DMS114 treated with DMSO at 0.1 percent for 48 hours (cell line): ENCODE data around the gene ATP6V0E1.

ENCODE experiments used
- DNase-seq: peaks from one replicate; lab custom pipeline; 2025; ENCODE audit not compliant: unreplicated experiment; lab: John Stamatoyannopoulos, UW

The ATP6V0E1 gene

DNA sequence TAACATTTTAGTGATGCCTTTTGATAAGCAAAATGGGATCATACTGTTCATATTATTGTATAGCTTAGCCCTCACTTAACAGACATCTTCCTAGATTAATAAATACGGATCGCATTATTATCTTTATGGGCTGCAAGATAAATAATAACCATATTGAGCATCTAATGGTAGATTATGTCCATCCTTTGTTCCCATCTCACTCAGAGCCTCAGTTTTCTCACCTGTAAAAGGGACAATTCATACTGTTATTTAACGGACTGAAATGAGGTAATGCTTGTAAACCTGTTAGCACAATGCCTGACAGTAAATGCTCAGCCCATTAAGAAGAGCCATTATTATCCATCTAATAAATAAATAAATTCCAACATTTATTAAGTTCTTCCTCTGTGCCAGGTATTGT, 27.3 kb upstream of the ATP6V0E1 start:
- no peak for DNase-seq

DNA sequence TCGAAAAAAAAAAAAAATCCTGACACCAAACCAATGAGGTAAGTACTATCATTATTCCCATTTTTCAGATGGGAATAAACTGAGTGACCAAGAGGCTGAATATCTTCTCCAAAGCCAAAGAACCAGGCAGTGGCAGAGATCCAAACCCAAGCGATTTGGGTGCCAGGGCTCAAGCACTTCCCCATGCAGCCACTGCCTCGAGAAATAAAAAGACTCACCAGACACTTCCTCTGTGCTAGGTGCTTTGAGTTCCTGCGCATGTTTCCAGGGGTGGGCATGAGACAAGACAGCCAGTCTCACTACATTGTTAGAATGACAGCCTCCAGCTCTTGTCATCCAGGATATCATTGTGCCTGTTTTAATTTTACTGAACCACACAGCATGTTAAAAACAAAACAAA, 26.6 kb upstream of the ATP6V0E1 start:
- no peak for DNase-seq

DNA sequence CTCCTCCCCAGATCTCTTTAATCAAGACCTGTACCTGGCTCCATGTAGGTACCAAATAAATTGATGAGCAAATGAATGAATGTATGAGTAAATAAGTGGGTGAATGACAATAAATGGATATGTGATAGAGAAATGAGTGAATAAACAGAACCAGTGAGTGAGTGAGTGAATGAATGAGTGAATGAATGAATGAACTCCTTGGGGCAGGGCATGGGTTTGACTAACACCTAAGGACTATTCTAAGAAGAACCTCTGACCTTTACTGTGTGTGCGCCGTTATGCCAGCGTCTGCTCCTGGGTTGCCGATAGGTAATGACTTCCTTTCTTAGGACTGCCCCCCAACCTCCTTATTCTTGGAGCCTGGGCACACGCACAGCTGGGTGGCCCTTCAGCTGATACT, 26.1 kb upstream of the ATP6V0E1 start:
- DNase-seq = no peak

DNA sequence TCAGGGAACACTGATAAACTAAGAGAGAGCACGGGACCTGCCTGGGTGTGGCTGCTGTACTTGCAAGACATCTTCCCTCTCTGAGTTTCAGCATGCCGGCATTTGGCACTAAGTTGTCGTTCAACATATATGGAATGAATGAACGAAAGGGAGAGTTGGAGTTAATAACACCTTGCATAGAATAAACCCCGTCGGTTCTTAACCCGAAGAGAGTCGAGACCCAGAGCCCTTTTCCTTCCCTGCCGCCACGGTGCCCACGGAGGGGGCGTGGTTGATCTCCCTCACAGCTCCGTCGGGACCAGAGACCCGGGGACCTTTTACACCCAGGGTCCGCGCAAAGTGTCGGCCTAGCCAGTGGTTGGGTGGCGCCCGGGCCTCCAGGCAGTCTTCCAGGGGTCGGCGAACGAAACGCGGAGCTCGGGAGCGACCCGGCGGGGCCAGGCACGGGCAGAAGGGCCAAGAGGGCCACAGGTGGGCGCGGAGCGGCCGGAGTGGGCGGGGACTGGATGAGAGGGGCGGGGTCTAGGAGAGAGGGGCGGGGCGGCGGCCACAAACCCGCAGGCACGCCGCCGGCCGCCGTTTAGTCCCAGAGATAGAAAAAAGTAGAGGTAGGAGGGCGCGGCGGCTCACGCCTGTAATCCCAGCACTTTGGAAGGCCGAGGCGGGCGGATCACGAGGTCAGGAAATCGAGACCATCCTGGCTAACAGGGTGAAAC, 25.1 kb upstream of the ATP6V0E1 start:
- peak; percentile 39 for DNase-seq

DNA sequence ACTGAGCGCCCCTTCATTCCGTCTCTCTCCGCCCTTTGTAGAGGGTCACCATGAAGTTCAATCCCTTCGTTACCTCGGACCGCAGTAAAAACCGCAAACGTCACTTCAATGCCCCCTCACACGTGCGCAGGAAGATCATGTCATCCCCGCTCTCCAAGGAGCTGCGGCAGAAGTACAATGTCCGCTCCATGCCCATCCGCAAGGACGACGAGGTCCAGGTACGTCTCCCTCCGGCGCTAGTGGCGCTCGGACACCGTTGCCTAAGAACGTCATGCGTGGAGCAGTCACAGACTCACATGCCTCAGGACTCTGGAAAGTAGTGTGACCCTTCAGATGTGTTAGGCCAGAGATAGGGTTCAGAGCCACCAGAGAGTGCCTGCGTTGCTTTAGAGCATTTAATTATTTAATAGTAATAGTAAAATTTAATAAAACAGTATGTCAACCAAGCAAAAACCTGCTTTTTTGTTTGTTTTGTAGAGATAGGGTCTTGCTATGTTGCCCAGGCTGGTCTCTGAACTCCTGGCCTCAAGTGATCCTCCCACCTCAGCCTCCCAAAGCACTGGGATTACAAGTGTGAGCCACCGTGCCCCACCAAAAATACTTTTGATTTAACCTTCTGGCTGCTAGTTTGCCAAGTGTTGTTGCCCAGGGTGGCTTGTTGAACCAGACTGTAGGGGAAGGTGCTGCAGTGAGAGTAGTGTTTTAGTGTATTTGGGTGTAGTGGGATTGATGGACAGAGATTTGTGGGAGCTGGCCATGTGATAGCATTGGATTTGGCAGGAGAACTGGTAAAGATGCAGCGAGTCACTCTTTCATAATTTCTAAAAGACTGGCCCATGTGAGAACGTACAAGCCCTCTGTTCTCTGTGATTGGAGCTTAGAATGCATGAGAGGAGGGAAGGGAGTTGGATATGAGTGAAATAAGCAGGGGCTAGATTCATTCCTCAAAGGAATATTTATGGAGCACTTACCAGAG, 23.5 kb upstream of the ATP6V0E1 start:
- DNase-seq = no peak

DNA sequence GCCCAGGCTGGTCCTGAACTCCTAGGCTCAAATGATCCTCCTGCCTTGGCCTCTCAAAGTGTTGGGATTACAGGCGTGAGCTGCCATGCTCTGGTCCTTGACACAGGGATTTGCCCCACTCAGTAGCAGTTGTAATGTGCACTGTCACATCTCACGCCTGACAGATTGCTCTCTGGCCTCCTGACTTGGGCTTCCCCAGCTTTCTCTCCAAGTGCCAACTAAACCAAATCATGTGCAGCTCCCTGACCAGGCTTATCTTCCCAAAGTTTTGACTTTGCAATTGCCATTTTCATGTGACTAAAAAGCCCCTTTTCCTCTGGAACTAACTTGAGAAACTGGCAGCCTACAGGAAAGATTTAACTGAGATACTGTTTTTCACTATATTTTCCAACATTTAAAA, 13.7 kb upstream of the ATP6V0E1 start:
- no peak for DNase-seq

DNA sequence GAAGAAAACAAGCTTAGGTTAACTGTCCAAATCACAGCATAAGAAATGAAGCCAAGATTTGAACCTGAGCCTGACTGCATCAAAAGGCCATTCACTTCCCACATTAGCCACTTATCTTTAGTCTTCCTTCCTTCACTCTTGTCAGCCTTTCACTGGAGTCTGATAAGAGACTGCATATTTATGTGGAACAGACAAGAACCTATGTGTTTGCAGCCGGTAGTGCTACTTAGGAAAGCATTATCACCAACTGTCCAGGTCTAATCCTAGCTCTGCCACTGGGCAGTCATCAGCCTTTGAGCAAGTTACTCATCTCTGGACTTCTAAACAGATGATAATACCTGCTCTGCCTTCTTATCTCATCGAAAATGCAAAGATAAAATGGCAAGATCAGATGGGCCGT, 12.1 kb upstream of the ATP6V0E1 start:
- DNase-seq = no peak

DNA sequence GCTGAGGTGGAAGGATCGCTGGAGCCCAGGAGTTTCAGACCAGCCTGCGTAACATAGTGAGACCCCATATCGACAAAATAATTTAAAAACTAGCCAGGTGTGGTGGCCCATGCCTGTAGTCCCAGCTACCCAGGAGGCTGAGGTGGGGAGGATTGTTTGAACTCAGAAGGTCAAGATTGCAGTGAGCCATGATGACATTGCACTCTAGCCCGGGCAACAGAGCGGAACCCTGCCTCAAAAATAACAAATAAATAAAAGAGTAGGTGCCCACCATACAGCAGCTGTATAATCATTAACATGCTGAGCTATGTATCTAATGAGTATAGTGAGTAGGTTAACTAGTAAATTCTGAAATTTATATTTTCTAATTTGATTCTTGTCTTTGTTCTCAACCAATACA, 11.0 kb upstream of the ATP6V0E1 start:
- DNase-seq = no peak

DNA sequence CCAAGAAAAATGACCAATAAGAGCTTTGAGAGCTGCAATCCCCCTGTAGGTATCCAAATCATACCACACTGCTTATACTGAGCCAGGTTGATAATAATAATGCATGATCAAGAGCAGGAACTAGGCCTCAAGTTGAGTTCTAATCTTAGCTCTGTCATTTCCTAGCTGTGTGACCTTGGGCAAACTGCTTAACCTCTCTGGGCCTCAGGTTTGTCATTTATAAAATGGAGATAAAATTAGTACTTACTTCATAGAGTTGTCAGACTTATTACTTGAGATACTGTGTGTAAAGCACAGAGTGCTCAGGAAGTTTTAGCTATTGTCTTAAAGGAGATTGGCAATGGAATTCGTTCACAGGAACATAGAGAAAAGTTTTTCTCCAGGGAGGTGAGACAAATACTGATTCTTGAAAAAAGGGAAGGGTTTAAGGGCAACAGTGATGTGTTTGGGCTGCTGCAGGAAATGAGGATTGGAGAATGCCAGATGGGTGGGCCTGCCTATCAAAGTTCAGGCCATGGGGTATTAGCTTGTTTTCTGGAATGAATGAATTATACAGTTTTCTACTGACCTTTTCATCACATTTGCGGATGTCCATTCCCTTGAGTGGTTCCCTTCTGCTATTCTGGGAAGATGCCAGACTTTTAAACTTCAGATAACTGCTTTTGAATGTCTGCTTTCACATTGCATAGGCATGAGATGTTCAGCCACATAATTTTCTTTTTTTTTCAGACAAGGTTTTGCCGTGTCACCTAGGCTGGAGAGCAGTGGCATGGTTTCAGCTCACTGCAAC, 10.2 kb upstream of the ATP6V0E1 start:
- no peak for DNase-seq

DNA sequence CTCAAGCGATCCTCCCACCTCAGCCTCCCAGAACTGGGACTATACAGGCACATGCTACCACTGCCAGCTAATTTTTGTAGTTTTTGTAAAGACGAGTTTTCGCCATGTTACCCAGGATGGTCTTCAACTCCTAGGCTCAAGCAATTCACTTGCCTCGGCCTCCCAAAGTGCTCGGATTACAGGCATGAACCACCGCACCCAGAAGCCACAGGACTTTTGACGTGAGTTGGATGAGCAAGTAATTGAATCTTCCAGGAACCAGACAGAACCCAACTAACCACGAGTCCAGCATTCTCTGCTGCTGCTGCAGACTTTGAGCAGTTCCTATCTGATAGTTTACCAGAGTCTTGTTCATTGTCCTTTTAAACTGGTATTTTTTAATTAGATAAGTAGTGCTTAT, 9.6 kb upstream of the ATP6V0E1 start:
- no peak for DNase-seq

DNA sequence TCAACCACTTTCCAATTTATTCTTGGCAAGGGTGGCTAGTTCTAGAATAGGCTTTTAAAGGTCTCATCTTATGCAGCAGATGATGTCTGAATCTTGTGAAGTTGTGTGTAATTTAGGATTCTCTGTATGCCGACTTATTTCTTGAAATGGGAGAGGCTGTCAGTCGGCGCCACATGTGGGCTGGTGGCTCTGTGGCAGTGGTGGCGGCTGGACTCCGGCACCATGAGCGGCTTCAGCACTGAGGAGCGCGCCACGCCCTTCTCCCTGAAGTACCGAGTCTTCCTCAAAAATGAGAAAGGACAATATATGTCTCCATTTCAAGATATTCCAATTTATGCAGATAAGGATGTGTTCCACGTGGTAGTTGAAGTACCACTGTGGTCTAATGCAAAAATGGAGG, 8.3 kb upstream of the ATP6V0E1 start:
- DNase-seq = no peak

DNA sequence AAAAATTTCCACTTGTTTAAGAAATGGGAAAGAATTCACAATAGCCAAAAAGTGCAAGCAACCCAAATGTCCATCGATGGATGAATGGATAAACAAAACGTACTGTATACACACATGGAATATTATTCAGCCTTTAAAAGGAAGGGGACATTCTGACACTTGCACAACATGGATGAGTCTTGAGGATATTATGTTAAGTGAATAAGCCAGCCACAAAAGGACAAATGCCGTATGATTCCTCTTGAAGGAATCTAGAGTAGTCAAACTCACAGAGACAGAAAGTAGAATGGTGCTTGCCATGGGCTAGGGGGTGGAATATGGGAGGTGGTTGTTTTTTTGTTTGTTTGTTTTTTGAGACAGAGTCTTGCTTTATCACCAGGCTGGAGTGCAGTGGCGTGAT, 3.8 kb upstream of the ATP6V0E1 start:
- DNase-seq = no peak

DNA sequence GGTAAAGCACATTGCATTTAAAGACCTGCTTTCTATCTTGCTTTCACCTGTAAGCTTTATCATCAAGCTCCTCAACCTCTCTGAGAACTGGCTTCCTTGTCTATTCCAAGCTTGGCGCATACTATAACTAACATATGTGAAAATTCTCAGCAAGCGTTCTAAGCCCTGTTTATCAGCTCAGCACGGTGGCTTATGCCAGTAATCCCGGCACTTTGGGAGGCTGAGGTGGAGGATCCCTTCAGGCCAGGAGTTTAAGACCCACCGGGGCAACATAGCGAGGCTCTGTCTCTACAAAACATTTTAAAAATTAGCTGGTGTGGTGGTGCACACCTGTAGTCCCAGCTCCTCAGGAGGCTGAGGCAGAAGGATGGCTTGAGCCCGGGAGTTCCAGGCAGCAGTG, 1.6 kb upstream of the ATP6V0E1 start:
- DNase-seq = no peak

DNA sequence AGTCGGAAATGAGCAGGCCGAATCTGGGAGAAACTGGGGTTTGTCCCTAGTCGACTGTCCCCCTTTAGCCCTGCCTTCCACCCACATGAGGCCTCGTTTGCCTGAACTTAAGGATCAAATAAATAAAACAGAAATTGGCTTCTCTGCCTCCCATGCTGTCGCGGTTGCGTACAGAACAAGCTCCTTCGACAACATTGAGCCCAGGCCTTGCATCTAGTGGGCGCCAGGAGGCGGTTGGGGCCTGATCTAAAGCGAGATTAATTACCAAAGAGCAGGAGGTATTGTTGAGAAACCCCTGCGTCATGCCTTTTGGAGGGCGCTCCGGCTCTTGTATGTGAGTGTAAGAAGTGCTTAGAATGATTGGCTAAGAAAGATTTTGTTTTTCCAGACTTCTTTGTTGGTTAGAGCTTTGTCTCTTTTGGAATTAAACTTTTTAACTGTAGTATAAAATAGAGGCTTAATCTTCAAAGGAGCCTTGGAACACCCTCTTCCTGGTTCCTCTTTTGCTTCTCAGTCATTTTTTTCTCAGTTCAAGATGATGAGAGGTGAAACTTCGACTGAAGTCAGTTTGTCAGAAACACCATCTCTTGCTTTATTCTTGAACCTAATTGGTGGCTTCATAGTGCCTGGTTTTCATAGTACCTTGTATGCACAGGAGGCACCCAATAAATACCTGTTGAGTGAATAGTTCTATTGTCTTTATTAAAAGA, 828 bp downstream of the ATP6V0E1 start:
- peak; percentile 64 for DNase-seq

DNA sequence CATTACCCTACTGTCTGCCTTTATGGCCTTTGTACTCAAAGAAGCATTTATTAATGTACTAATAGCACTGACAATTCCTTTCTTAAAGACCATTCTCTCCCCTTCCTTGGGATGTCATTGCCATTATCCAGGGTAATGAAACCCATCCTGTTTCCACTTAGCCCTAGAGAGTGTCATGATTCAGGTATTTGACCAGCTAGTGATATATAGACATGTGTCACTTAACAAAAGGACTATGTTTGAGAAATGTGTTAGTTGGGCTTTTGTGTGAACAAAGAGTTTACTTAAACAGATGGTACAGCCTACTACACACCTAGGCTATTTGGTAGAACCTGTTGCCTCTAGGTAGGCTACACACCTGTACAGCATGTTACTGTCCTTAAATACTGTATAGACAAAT, 2.0 kb downstream of the ATP6V0E1 start:
- no peak for DNase-seq

DNA sequence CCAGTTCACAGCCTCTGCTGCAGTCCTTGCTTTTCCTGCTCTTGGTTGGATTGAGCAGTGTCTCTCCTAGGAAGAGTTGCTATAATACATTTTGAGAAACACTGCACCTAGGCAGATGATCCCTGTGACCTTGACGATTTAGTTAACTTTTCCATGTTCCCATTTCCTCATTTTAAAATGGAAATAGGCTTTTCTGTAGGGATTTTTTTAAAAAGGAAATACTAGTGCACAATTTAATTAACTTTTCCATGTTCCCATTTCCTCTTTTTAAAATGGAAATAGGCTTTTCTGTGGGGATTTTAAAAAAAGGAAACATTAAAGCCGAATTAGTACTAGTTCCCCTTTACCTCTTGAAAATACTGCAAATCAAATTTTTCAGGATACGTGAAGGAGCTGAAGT, 4.7 kb downstream of the ATP6V0E1 start:
- no peak for DNase-seq

DNA sequence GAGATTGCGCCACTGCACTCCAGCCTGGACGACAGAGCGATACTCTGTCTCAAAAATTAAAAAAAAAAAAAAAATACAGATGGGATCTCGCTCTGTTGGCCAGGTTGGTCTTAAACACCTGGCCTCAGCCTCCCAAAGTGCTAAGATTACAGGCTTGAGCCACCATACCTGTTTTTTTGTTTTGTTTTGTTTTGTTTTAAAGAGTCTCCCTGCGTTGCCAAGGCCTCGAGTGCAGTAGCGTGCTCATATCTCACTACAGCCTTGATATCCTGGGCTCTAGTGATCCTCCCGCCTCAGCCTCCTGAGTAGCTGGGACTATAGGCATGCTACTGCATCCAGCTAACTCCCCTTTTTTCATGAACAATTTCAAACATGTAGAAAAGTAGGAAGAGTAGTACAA, 7.2 kb downstream of the ATP6V0E1 start:
- DNase-seq = no peak

DNA sequence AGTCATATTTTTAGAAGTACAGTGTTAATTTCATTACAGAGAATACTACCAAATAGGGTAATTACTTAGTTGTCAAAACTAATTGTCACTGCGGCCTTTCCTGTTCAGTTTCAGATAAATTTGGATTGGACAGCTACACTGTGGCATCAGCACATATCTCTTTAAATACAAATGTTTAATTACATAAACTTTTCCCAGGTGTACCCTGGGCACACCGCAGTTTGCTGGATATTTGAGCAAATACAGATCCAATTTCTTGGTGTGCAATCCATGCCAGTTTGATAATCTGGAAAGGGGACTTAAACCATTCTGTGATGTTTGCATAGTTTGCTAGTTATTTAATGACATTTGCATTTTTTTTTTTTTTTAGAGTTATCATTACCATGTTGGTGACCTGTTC, 10.8 kb downstream of the ATP6V0E1 start:
- DNase-seq = no peak

DNA sequence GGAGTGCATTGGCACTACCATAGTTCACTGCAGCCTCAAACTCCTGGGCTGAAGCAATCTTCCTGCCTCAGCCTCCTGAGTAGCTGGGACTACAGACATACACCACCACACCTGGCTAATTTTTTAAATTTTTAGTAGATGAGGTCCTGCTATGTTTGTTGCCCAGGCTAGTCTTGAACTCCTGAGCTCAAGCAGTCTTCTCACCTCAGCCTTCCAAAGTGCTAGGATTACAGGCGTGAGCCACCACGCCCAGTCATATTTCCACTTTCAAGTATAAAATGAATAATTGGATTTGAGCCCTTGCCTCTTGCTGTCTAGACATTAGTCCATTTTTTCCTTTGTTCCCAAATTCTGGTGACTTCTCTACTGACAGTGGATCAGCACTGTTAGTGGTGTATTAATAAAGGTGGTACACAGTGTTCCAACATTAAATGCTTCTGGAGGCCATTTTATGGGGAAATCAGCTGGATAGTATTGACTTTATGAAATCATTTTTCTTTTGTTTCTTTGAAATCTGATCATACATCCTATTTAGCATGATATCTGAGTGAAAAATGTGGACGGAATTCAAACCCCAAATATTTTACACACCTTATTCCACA, 15.9 kb downstream of the ATP6V0E1 start:
- DNase-seq = no peak

DNA sequence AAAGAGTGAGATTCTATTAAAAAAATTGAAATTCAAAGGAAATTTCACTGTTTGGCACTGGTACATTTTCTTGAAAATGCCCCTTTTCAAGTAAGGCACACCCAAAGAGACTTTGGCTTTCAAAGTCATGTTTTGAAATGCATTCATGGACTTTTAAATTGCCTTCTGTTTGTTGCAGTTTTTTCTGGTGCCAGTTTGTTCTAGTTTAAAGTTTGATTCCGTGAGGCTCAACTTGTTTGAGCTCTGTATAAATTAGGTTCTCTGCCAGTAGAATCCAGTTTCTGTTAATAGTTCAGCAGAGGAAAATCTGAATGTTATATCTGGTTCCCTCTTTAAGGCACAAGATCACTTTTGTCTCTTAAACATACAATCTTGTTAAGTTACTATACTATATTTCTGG, 16.4 kb downstream of the ATP6V0E1 start:
- DNase-seq = no peak
